ENCODE results near the gene PYGB. TPM values are rescaled to one million over a fixed set of nuclear protein-coding genes. Genes with fewer than 3 reads are reported as not detected.

Gene PYGB
- total RNA-seq, 1 experiment from 2014 or later = 216 TPM

GRCh38 chr20:25320035-25320800 lies 72.3 kb downstream of the PYGB start:
- no TSS peak for BruUV-seq (replicated peaks)
- Histone ChIP-seq H3K4me2 (ENCODE audit: low read length) (no peak overlapping the region), H3K79me2 (ENCODE audit: low read length) (no peaks in the 10 kb centered on the region), H3F3A (ENCODE audit: low read length, unreplicated experiment) (no peaks in the 10 kb centered on the region), H3K27me3 (ENCODE audit: low read length) (no peaks in the 10 kb centered on the region), H3K9me2 (replicated peaks; ENCODE audit: low read length) (no peaks in the 10 kb centered on the region), H4K20me1 (ENCODE audit: low read length) (no peaks in the 10 kb centered on the region), H2AFZ (ENCODE audit: low read length) (no peak overlapping the region), H3K4me1 (ENCODE audit: insufficient read depth, low read length) (peaks cover 9% of the 10 kb centered on the region), H3K36me3 (ENCODE audit: low read depth, low read length) (no peaks in the 10 kb centered on the region), H3K4me3 (ENCODE audit: low read length) (no peak overlapping the region), H3K27ac (ENCODE audit: low read length) (no peak overlapping the region), H3K9me3 (ENCODE audit: low read length) (no peaks in the 10 kb centered on the region), H3K9ac (ENCODE audit: low read length) (no peak overlapping the region)
- intact Hi-C loops (cut with micrococcal nuclease) = no loop called here
- ATAC-seq = no peak
- ChIA-PET POLR2A (ENCODE audit: unreplicated experiment) (no interaction called here), CTCF (no interaction called here)
- DNase-seq = no peak
- TF ChIP-seq EZH2 (IDR thresholded peaks at IDR 0.05; ENCODE audit: low read length, unreplicated experiment) (no peak), EZH2phosphoT487 (IDR thresholded peaks at IDR 0.05; ENCODE audit: borderline replicate concordance, low read length) (no peak), CTCF (conservative IDR thresholded peaks at IDR 0.05; ENCODE audit: low read depth, low read length) (no peak)

DNA sequence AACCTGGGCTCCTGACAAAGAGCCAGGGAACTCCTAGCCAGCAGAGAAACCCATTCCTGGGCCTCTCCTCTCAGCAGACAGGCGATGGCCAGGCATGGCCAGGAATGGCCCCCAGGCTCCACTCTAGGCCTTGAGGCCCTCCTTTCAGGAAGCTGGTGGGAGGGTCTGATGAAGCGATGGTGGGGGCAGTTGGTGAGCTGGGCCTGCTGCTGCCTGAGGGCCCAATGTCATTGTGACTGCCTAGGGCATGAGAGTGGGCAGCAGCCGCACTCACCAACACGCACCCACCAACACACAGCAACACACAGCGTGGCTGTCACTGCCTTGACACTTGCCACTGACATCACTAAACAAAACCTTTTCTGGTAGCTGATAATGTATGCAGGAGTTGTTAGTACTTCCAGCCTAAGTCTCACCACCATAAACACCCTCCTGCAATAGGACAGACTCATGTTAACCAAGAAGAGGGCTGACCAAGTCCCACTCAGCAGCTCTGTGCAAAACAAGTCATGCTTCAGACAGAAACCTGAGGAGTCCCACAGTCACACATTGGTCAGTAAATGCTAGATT lies 73.5 kb downstream of the PYGB start:
- Histone ChIP-seq H3F3A (ENCODE audit: low read length, unreplicated experiment) (no peaks in the 10 kb centered on the region), H3K27me3 (ENCODE audit: low read length) (no peaks in the 10 kb centered on the region), H3K4me3 (ENCODE audit: low read length) (no peak overlapping the region), H2AFZ (ENCODE audit: low read length) (no peak overlapping the region), H3K79me2 (ENCODE audit: low read length) (no peaks in the 10 kb centered on the region), H4K20me1 (ENCODE audit: low read length) (no peaks in the 10 kb centered on the region), H3K27ac (ENCODE audit: low read length) (no peak overlapping the region), H3K9ac (ENCODE audit: low read length) (no peak overlapping the region), H3K4me1 (ENCODE audit: insufficient read depth, low read length) (no peaks in the 10 kb centered on the region), H3K4me2 (ENCODE audit: low read length) (no peak overlapping the region), H3K36me3 (ENCODE audit: low read depth, low read length) (no peaks in the 10 kb centered on the region), H3K9me2 (replicated peaks; ENCODE audit: low read length) (no peaks in the 10 kb centered on the region), H3K9me3 (ENCODE audit: low read length) (no peaks in the 10 kb centered on the region)
- POLR2A ChIA-PET (ENCODE audit: unreplicated experiment) = no interaction called here
- ATAC-seq = no peak
- no peak for DNase-seq
- intact Hi-C loops (cut with micrococcal nuclease) = no loop called here
- CTCF ChIA-PET = interaction anchor here (0.5 to 0.6 kb wide), 2 partner anchors 216 to 1384 kb away, joined by 3 to 6 read pairs; no protein-coding TSS in a partner anchor
- BruUV-seq (replicated peaks) = no TSS peak
- TF ChIP-seq CTCF (conservative IDR thresholded peaks at IDR 0.05; ENCODE audit: low read depth, low read length) (no peak), EZH2phosphoT487 (IDR thresholded peaks at IDR 0.05; ENCODE audit: borderline replicate concordance, low read length) (no peak), EZH2 (IDR thresholded peaks at IDR 0.05; ENCODE audit: low read length, unreplicated experiment) (no peak)

GRCh38 chr20:25321991-25322390 lies 74.1 kb downstream of the PYGB start:
- no peaks in the 10 kb centered on the region for H3K36me3 ChIP-seq (ENCODE audit: low read depth, low read length)
- no TSS peak for BruUV-seq (replicated peaks)
- no peak overlapping the region for H3K27ac ChIP-seq (ENCODE audit: low read length)
- no peak for TF ChIP-seq EZH2phosphoT487 (IDR thresholded peaks at IDR 0.05; ENCODE audit: borderline replicate concordance, low read length)
- no peak for TF ChIP-seq CTCF (conservative IDR thresholded peaks at IDR 0.05; ENCODE audit: low read depth, low read length)
- no peak for TF ChIP-seq EZH2 (IDR thresholded peaks at IDR 0.05; ENCODE audit: low read length, unreplicated experiment)
- no peak overlapping the region for H2AFZ ChIP-seq (ENCODE audit: low read length)
- H3K27me3 ChIP-seq (ENCODE audit: low read length) = no peaks in the 10 kb centered on the region
- intact Hi-C loops (cut with micrococcal nuclease) = no loop called here
- H3F3A ChIP-seq (ENCODE audit: low read length, unreplicated experiment) = no peaks in the 10 kb centered on the region
- no peak overlapping the region for H3K4me3 ChIP-seq (ENCODE audit: low read length)
- POLR2A ChIA-PET (ENCODE audit: unreplicated experiment) = interaction anchor here (0.9 kb wide), 1 partner anchor 12 kb away, joined by 3 read pairs; no protein-coding TSS in a partner anchor
- DNase-seq (no peak), ATAC-seq (no peak)
- H3K9me3 ChIP-seq (ENCODE audit: low read length) = no peaks in the 10 kb centered on the region
- no peaks in the 10 kb centered on the region for H4K20me1 ChIP-seq (ENCODE audit: low read length)
- CTCF ChIA-PET = interaction anchor here (0.5 to 0.6 kb wide), 2 partner anchors 76 to 215 kb away, joined by 3 read pairs; no protein-coding TSS in a partner anchor
- H3K9me2 ChIP-seq (replicated peaks; ENCODE audit: low read length) = no peaks in the 10 kb centered on the region
- H3K79me2 ChIP-seq (ENCODE audit: low read length) = no peaks in the 10 kb centered on the region
- no peak overlapping the region for H3K9ac ChIP-seq (ENCODE audit: low read length)
- no peak overlapping the region for H3K4me2 ChIP-seq (ENCODE audit: low read length)
- no peaks in the 10 kb centered on the region for H3K4me1 ChIP-seq (ENCODE audit: insufficient read depth, low read length)

Data from PC-3 (cell line).